GM13977 (cell line): ENCODE results near the gene CPNE4.

Experiments used
- DNase-seq: peaks from one replicate; pipeline ENCODE4 v3.0.0; 2012; ENCODE audit warnings: low spot score
- in situ Hi-C: fragments of 300-500 bp; cut with MboI; formaldehyde crosslinking; loops from one replicate; pipeline ENCODE4 v1.12.0; 2022; ENCODE audit warnings: low sequenced_read_pairs, low pct_unique_long_range_greater_than_20kb, mixed read lengths, inconsistent platforms; ENCODE audit not compliant: unreplicated experiment
- TF ChIP-seq, protein P1 (sequence below): IDR thresholded peaks from 2 replicates; pipeline ENCODE4 v1.5.1; 2012; ENCODE audit warnings: mild to moderate bottlenecking, control low read depth; ENCODE audit not compliant: insufficient read depth; ENCODE audit errors: extremely low read depth, missing control alignments

Gene CPNE4

DNA sequence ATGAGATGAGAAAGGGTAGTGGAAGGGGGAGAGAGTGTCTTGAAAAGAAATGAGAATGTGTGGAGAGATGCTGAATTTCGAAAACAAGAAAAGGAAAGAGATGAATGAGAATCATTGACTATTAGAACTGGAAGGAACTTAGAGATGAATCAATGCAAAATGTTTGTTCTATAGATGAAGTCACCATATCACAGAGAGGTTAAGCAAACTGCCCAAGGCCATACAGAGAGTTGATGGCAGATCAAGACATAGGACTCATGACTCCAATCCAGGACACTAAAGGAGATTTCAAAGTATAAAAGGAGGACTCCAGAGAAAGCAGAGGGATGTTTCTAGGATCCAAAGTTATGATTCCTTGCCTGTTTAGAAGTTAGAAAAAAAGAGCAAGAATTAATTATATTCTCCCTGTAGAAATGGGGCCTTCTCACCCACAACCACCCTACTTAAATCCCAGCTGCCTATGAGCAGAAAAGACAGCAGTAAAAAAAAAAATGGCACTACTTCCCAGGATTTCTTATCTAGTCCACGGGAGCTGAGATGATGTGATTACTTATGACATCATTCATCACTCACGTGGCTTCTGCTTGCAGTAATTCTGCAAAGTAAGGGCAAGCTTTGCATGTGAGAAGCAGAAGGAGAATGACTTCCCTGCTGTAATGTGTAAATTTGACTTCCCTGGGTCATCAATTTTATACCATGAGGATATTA, 321.2 kb downstream of the CPNE4 start:
- no peak for DNase-seq
- in situ Hi-C loops: no loop called here
- TF ChIP-seq, protein P1, sequence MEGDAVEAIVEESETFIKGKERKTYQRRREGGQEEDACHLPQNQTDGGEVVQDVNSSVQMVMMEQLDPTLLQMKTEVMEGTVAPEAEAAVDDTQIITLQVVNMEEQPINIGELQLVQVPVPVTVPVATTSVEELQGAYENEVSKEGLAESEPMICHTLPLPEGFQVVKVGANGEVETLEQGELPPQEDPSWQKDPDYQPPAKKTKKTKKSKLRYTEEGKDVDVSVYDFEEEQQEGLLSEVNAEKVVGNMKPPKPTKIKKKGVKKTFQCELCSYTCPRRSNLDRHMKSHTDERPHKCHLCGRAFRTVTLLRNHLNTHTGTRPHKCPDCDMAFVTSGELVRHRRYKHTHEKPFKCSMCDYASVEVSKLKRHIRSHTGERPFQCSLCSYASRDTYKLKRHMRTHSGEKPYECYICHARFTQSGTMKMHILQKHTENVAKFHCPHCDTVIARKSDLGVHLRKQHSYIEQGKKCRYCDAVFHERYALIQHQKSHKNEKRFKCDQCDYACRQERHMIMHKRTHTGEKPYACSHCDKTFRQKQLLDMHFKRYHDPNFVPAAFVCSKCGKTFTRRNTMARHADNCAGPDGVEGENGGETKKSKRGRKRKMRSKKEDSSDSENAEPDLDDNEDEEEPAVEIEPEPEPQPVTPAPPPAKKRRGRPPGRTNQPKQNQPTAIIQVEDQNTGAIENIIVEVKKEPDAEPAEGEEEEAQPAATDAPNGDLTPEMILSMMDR: no peak

DNA sequence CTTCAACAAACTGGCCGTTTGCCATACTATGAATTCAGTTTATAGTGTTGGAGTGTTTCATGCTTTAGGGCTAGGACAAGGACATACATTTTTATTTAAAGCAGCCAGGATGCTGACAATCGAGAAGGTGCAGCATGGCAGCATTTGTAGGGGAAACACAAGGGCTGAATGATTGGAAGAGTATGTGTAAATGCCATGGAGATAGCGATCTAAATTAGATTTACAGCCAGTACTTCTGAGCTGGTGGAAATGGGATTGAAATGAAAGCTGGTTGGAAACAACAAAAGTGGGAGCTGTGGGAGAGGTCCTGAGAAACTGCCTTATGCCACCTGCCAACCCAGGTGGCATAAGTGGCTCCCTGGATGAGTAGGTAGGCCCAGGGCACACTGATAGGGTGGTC, 322.2 kb downstream of the CPNE4 start:
- in situ Hi-C loops: no loop called here
- no peak for DNase-seq
- TF ChIP-seq, protein P1: no peak

DNA sequence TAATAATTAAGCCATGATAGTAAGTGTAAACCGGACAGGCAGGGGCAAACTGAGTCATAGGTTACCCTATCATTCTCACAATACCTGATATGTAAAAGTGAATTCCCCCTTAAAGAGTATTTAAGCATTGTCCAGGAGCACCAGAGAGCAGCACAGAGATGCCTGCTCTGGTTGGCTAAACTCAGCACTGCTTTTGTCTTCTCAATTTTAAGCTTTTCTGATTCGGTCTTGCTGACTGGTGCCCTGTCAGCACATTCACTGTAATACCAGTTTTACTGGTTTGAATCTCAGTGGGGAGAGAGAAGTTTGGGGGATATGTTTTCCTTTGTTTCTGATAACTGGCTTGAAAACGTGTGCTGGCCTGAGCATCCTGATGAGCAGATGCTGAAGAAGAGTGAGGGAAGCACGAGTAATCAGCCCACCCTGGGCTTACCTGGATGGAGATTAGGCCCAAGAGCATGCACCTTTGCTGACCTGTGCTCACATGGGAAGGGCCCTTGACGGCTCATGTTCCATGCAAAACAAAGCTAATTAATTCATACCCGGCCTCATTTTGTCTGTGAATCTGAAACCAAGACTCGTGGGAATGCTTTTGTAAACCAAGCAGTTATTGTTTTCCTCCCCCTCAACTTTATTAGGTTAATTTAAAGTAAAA, 323.6 kb downstream of the CPNE4 start:
- TF ChIP-seq, protein P1: no peak
- DNase-seq: no peak
- in situ Hi-C loops: no loop called here

DNA sequence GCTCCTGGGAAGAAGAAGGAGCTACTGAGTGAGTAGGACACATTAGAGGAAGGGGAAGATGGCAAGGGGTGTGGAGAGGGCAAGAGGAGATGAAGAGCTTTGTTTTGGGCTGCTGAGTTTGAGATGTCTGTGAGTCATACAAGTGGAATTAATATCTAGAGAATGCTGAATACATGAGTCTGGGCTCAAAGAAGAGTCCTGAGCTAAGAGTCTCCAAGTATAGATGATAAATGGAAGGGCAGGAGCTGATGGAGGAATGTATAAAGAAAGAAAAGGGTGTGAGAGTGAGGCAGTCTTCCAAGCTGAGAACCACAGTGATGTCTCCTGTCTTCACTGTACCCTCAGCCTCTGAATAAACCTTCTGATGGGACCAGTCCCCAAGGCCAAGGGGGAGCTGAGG, 326.6 kb downstream of the CPNE4 start:
- DNase-seq: no peak
- TF ChIP-seq, protein P1: no peak
- in situ Hi-C loops: no loop called here

DNA sequence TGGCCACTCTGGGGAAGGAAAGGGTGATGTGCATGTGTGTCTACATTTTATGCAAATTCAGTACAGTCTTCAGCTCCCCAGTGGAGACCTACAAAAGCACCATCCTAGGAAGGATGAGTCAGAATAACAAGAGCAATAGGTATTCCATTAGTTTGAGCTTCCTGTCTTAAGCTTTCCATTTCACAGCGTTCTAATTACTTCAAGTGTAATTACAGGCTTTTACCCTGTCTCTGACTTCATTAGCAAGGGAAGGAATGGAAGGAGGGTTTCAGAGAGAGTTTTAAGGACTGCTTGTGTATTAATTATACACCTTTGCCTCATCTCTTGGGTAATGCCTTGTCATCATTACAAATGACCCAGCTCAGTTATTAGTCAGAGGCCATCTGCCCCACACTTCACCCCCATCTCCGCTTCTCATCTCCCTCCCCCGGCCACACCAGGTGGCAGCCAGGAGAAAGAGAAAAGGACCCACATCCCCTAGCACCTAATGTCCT, 329.2 kb downstream of the CPNE4 start:
- in situ Hi-C loops: no loop called here
- TF ChIP-seq, protein P1: no peak
- DNase-seq: no peak

DNA sequence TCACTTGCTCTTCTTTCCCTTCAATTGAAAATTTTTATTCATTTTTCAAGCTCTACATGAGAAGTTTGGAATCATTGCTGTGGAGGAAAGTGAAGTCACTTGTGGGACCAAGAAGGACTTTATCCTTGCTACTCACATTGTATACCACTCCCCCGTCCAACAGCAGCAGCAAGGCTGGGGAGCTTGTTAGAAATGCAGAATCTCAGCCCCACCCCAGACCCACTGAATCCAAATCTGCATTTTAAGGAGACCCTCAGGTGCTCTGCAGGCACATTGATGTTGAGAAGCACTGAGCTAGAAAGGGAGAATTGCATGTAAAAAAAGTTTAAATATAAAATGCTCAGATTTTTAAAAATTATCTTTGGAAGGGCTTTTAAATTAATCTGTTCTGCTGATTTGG, 329.7 kb downstream of the CPNE4 start:
- DNase-seq: no peak
- TF ChIP-seq, protein P1: no peak
- in situ Hi-C loops: no loop called here
